Suprapubic skin (tissue), 3 donors: ENCODE data around the gene AKAP1.

Experiments used
- POLR2AphosphoS5 ChIP-seq, 3 donors: sonication (generic); formaldehyde crosslinking; IDR thresholded peaks; one replicate each; pipeline ENCODE4 v1.6.1; 2017; ENCODE audit warnings: antibody characterized with exemption in 3 of 3
- TF ChIP-seq, protein P1 (sequence below), 2 donors: fragments of 200-600 bp in 1 of 2; fragments of 450-650 bp in 1 of 2; sonication (generic) in 1 of 2; IDR thresholded peaks; one replicate each; pipeline ENCODE4 v1.5.1; 2016 to 2019; ENCODE audit warnings: antibody characterized with exemption in 2 of 2, mild to moderate bottlenecking in 1 of 2, moderate library complexity in 1 of 2

DNA sequence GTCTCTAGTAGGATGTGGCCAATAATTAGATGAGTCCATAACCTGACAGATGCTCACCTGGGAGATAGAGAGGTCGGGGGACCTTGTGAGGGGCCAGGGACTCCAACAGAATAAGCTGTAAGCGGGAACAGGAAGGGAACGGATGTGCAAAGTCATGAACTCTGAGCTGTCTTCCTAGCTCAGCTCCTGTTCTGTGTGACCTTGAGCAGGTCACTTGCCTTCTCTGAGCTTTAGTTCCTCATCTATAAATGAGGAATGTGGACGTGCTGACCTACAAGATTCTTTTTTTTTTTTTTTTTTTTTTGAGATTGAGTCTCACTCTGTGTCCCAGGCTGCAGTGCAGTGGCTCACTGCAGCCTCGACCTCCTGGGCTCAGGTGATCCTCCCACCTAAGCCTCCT lies 58.9 kb downstream of the AKAP1 start:
- no peak for TF ChIP-seq POLR2AphosphoS5 (IDR thresholded peaks at IDR 0.05)
- TF ChIP-seq, protein P1, sequence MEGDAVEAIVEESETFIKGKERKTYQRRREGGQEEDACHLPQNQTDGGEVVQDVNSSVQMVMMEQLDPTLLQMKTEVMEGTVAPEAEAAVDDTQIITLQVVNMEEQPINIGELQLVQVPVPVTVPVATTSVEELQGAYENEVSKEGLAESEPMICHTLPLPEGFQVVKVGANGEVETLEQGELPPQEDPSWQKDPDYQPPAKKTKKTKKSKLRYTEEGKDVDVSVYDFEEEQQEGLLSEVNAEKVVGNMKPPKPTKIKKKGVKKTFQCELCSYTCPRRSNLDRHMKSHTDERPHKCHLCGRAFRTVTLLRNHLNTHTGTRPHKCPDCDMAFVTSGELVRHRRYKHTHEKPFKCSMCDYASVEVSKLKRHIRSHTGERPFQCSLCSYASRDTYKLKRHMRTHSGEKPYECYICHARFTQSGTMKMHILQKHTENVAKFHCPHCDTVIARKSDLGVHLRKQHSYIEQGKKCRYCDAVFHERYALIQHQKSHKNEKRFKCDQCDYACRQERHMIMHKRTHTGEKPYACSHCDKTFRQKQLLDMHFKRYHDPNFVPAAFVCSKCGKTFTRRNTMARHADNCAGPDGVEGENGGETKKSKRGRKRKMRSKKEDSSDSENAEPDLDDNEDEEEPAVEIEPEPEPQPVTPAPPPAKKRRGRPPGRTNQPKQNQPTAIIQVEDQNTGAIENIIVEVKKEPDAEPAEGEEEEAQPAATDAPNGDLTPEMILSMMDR (IDR thresholded peaks at IDR 0.05), result no peak
